Neuron (in vitro differentiated cells): ENCODE measurements around the gene SENP7.

Experiments
- H2AFZ ChIP-seq: one replicate; pipeline ENCODE4 v1.6.1; 2013; ENCODE audit warnings: low read depth, mild to moderate bottlenecking, inconsistent platforms, low read length, moderate library complexity
- H3K27me3 ChIP-seq: one replicate; pipeline ENCODE4 v1.6.1; 2013; ENCODE audit warnings: low read length; ENCODE audit not compliant: insufficient read depth
- H3K36me3 ChIP-seq: one replicate; pipeline ENCODE4 v1.6.1; 2013; ENCODE audit warnings: low read length; ENCODE audit not compliant: insufficient read depth
- H3K4me1 ChIP-seq: one replicate; pipeline ENCODE4 v1.6.1; 2013; ENCODE audit warnings: low read length; ENCODE audit not compliant: insufficient read depth
- H3K4me3 ChIP-seq: 2 replicates; pipeline ENCODE4 v1.5.1; 2013; ENCODE audit warnings: mild to moderate bottlenecking, low read length, moderate library complexity
- H3K9me3 ChIP-seq: one replicate; pipeline ENCODE4 v1.6.1; 2013; ENCODE audit warnings: low read length

SENP7 gene

DNA sequence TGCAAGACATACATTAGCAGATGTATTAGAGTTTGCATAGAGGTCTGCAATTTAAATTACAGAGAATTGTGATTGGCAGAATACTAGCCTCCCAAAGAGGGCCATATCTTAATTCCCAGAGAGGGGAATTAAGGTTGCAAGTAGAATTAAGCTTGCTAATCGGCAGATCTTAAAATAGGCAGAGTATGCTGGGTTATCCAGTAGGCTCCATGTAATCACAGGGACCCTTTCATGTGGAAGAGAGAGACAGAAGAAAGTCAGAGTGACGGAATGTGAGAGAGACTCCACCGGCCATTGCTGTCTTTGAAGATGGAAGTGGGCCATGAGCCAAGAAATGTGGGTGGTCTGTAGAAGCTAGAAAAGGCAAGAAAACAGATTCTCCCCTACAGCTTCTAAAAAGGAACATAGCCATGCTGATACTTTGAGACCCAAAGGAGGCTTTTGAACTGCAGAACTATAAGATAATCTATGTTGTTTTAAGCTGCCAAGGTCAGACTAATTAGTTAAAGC lies 231.4 kb downstream of the SENP7 start:
- no peak overlapping the region for H2AFZ ChIP-seq
- H3K4me1 ChIP-seq, result no peaks in the 10 kb centered on the region
- no peak overlapping the region for H3K4me3 ChIP-seq
- no peaks in the 10 kb centered on the region for H3K27me3 ChIP-seq
- no peaks in the 10 kb centered on the region for H3K9me3 ChIP-seq
- no peaks in the 10 kb centered on the region for H3K36me3 ChIP-seq

DNA sequence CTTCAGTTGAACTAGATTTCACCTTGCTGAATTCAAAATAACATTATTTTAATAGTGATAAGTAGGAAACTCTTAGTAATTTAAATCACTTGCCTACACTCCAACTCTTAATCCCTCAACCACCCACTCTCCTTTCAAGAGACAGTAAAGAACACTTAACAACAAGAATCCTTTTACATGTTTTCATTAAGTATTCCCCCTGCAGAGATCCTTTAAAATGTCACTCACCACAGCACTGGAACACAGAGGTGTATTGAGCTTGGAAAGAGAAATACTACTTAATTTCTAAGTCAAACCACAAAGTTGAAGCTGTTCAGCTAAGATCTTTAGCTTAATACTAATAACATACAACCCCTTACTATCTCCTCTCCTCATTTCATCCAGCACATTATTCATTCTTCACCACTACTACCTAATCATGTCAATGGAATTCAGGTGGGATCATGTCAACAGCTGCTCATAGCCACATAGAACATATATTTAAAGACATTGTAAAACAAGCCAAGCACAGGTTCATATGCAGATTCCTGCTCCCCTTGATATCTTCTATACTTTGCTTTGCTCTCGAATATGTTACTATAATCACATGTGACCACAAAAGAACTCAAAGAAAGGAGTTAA lies 233.1 kb downstream of the SENP7 start:
- Histone ChIP-seq H3K4me1 (no peaks in the 10 kb centered on the region), H2AFZ (no peak overlapping the region), H3K4me3 (no peak overlapping the region), H3K9me3 (no peaks in the 10 kb centered on the region), H3K27me3 (no peaks in the 10 kb centered on the region), H3K36me3 (no peaks in the 10 kb centered on the region)

DNA sequence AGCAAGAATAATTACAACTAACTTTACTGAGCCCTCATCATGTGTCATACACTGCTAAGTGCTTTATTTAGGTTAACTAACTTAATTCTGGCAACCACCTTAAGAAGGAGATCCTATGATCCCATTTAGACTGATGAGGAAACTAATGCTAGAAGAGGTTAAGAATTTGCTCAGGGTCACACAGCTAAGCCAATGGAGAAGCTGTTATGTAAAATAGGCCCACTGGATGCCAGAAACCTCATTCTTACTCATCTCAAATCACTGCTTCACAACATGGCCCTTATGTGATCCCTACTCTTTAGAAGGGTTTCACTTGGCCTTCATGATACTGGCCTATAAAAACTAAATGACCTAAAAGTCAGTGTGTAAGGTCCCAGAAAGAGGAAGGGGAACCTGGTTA lies 233.8 kb downstream of the SENP7 start:
- H3K4me3 ChIP-seq, result no peak overlapping the region

DNA sequence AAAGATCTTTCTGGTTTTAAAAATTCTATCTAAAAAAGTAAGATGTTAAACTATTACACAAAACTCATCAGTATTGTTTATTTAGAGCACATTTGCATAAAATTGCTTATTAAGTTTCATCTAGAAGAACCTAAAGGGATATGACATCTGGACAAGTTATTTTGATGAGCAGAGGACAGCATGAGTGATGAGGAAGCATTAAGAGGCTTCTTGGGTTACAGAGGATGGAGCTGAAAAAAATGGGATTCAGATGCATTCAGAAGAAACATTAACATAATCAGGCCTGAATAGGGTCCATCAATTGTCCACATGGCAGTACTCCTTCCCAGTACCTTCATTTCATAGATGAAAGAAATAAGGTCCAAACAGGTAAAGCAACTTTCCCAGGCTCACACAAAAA lies 234.3 kb downstream of the SENP7 start:
- no peak overlapping the region for H3K4me3 ChIP-seq
- H2AFZ ChIP-seq, result no peak overlapping the region
- H3K4me1 ChIP-seq, result no peaks in the 10 kb centered on the region
- no peaks in the 10 kb centered on the region for H3K36me3 ChIP-seq
- no peaks in the 10 kb centered on the region for H3K9me3 ChIP-seq
- no peaks in the 10 kb centered on the region for H3K27me3 ChIP-seq

More for the DNA sequence above, 233.8 kb downstream of the SENP7 start:
- Histone ChIP-seq H3K27me3 (no peaks in the 10 kb centered on the region), H2AFZ (no peak overlapping the region), H3K9me3 (no peaks in the 10 kb centered on the region), H3K36me3 (no peaks in the 10 kb centered on the region), H3K4me1 (no peaks in the 10 kb centered on the region)
